Activated CD8-positive, alpha-beta T cell treated with anti-CD3 and anti-CD28 coated beads for 36 hours (primary cell): ENCODE results near the gene FXYD1. TPM values are rescaled to one million over a fixed set of nuclear protein-coding genes. Genes with fewer than 3 reads are reported as not detected.

Experiments used
- ATAC-seq: fragments of 200-7000 bp; cut with Tn5 transposase; one replicate; pipeline ENCODE4 v1.10.0; 2021; ENCODE audit warnings: mild to moderate bottlenecking, moderate library complexity
- CTCF ChIA-PET: fragments of 350-600 bp; sonication (Branson Sonifier 250); formaldehyde crosslinking; loops from one replicate; lab custom pipeline; 2021; ENCODE audit warnings: antibody characterized with exemption; lab: Charles Lee
- POLR2A ChIA-PET: fragments of 350-600 bp; sonication (Branson Sonifier 250); formaldehyde crosslinking; loops from one replicate; lab custom pipeline; 2021; ENCODE audit warnings: antibody characterized with exemption; lab: Charles Lee
- DNase-seq: peaks from one replicate; pipeline ENCODE4 v3.0.0-alpha.2; 2020
- H3K27ac Mint-ChIP-seq: one replicate; pipeline ENCODE4 v1.8.0; 2021; ENCODE audit warnings: mild to moderate bottlenecking, mixed read lengths
- H3K27me3 Mint-ChIP-seq: one replicate; pipeline ENCODE4 v1.8.0; 2021; ENCODE audit warnings: mixed read lengths
- H3K36me3 Mint-ChIP-seq: one replicate; pipeline ENCODE4 v1.8.0; 2021; ENCODE audit warnings: low read depth, mixed read lengths
- H3K4me1 Mint-ChIP-seq: one replicate; pipeline ENCODE4 v1.8.0; 2021; ENCODE audit warnings: low read depth, mixed read lengths
- H3K4me3 Mint-ChIP-seq: one replicate; pipeline ENCODE4 v1.8.0; 2021; ENCODE audit warnings: mild to moderate bottlenecking, moderate library complexity, mixed read lengths
- H3K9me3 Mint-ChIP-seq: one replicate; pipeline ENCODE4 v1.8.0; 2021; ENCODE audit warnings: mixed read lengths
- intact Hi-C: fragments of 100-400 bp; cut with micrococcal nuclease; formaldehyde crosslinking; loops from one replicate; pipeline ENCODE4 v1.10.0; 2022
- total RNA-seq, 2 experiments: library from RNA; stranded (reverse); gene quantifications; one replicate each; pipeline ENCODE4 v1.2.3, GENCODE V29; 2021
- TF ChIP-seq, protein P1 (sequence below): fragments of 200-600 bp; IDR thresholded peaks from one replicate; pipeline ENCODE4 v1.8.0; 2022; ENCODE audit warnings: antibody characterized with exemption, mild to moderate bottlenecking

FXYD1 gene
- total RNA-seq, 2 experiments from 2014 or later: 1.9 TPM; not detected in 1

DNA sequence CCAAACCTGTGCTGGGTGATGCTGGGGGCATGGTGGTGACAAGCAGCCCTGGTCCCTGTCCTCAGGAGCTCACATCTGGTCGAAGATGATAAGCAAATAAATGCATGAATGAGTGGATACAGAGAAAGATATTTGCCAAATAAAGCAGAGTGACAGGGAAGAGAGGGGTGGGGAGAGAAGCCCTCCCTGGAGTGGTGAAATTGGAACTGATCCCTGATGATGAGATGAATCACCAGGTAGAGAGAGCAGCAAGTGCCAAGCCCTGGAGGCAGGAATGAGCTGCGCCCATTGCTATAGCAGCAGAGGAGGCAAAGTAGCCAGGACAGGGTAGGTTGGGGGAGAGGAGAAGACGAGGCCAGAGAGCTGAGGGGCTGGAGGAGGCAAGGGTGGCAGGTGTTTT lies 29.6 kb downstream of the FXYD1 start:
- TF ChIP-seq, protein P1, sequence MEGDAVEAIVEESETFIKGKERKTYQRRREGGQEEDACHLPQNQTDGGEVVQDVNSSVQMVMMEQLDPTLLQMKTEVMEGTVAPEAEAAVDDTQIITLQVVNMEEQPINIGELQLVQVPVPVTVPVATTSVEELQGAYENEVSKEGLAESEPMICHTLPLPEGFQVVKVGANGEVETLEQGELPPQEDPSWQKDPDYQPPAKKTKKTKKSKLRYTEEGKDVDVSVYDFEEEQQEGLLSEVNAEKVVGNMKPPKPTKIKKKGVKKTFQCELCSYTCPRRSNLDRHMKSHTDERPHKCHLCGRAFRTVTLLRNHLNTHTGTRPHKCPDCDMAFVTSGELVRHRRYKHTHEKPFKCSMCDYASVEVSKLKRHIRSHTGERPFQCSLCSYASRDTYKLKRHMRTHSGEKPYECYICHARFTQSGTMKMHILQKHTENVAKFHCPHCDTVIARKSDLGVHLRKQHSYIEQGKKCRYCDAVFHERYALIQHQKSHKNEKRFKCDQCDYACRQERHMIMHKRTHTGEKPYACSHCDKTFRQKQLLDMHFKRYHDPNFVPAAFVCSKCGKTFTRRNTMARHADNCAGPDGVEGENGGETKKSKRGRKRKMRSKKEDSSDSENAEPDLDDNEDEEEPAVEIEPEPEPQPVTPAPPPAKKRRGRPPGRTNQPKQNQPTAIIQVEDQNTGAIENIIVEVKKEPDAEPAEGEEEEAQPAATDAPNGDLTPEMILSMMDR: no peak
- DNase-seq (no peak), ATAC-seq (no peak)
- H3K4me1 Mint-ChIP-seq: peaks cover 42% of the 10 kb centered on the region
- no peak overlapping the region for H3K4me3 Mint-ChIP-seq
- ChIA-PET POLR2A (interaction anchor here (0.6 to 2.9 kb wide), 10 partner anchors 8 to 799 kb away, joined by 3 to 9 read pairs (median 5); partner anchors contain the start of gene FXYD5), CTCF (interaction anchor here (1.9 kb wide), 1 partner anchor 26 kb away, joined by 7 read pairs; no protein-coding TSS in a partner anchor)
- no peaks in the 10 kb centered on the region for H3K27me3 Mint-ChIP-seq
- peaks cover 88% of the 10 kb centered on the region for H3K36me3 Mint-ChIP-seq
- intact Hi-C loops: no loop called here
- H3K9me3 Mint-ChIP-seq: peaks cover 32% of the 10 kb centered on the region
- H3K27ac Mint-ChIP-seq: peak overlapping the region; percentile 22

DNA sequence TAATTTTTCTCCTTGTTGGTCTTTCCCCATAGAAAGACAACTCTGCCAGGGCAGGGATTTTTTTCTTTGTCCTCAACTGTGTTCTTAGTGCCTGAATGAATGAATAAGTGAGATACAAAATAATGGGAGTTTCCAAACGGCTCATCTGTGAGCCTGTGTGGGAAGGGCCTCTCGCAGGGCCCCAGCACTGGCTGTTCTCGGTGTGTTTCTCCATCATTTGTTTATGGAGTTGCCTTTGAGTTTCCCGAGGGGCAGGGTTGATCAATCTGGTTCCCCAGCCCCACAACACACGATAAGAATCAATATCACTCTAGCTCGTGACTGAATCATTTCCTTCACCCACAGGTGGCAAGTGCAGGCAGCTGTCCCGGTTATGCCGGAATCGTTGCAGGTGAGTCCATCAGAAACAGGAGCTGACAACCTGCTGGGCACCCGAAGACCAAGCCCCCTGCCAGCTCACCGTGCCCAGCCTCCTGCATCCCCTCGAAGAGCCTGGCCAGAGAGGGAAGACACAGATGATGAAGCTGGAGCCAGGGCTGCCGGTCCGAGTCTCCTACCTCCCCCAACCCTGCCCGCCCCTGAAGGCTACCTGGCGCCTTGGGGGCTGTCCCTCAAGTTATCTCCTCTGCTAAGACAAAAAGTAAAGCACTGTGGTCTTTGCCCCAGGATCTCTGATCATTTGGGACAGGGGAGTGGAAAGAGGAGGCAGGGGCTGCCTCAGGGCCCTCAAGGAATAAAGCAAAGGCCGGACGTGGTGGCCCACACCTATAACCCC lies 30.8 kb downstream of the FXYD1 start:
- H3K27ac Mint-ChIP-seq: peak overlapping the region; percentile 74

DNA sequence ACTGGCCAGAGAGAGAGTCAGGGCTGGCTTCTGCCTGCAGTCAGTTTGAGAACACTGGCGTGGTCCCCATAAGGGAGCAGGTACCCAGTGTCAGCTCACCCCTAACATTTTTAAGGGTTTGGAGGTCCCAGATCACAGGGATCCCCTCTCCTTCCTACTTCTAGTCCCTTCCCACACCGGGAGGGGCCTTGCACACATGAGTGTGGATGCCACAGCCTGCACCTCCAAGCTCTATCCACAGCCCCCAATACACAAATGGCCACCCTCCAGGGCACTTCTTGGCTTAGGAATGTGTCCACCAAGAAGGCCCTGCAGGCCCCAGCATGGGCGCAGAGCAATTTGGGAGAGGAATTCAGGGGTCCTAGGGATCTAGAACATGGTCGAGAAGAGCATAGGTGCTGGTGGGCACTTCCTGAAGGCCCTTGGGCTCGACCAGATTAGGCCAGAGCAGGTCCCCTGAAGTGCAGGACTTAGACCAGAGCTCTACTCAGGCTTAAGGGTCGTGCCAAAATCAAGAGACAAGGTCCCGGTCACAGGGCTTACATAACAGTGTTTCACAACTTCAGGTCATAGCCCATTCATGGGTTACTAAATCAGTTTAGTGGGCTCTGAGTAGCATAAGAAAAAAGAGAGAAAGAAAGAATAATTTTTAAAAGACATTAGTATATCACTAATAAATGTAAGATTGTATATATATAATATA lies 31.9 kb downstream of the FXYD1 start:
- TF ChIP-seq, protein P1: no peak
- H3K27ac Mint-ChIP-seq: peak overlapping the region; percentile 61
- DNase-seq (no peak), ATAC-seq (no peak)
- H3K4me1 Mint-ChIP-seq: peaks cover 40% of the 10 kb centered on the region
- H3K36me3 Mint-ChIP-seq: peaks cover 65% of the 10 kb centered on the region
- ChIA-PET POLR2A (interaction anchor here (1.0 to 1.7 kb wide), 4 partner anchors 9 to 100 kb away, joined by 3 to 6 read pairs (median 4); partner anchors contain the start of gene FXYD5), CTCF (interaction anchor here (1.8 kb wide), 1 partner anchor 16 kb away, joined by 4 read pairs; the partner anchor contains the start of gene FXYD5)
- no peaks in the 10 kb centered on the region for H3K27me3 Mint-ChIP-seq
- intact Hi-C loops: no loop called here
- H3K9me3 Mint-ChIP-seq: peaks cover 13% of the 10 kb centered on the region
- H3K4me3 Mint-ChIP-seq: no peak overlapping the region

More for the DNA sequence above, 30.8 kb downstream of the FXYD1 start:
- no peaks in the 10 kb centered on the region for H3K27me3 Mint-ChIP-seq
- H3K36me3 Mint-ChIP-seq: peaks cover 76% of the 10 kb centered on the region
- H3K4me1 Mint-ChIP-seq: peaks cover 42% of the 10 kb centered on the region
- TF ChIP-seq, protein P1: no peak
- ChIA-PET CTCF (no interaction called here), POLR2A (interaction anchor here (0.9 to 1.7 kb wide), 5 partner anchors 10 to 101 kb away, joined by 3 to 6 read pairs (median 4); partner anchors contain the start of gene FXYD5)
- H3K9me3 Mint-ChIP-seq: peaks cover 23% of the 10 kb centered on the region
- H3K4me3 Mint-ChIP-seq: no peak overlapping the region
- ATAC-seq (no peak), DNase-seq (no peak)
- intact Hi-C loops: no loop called here

DNA sequence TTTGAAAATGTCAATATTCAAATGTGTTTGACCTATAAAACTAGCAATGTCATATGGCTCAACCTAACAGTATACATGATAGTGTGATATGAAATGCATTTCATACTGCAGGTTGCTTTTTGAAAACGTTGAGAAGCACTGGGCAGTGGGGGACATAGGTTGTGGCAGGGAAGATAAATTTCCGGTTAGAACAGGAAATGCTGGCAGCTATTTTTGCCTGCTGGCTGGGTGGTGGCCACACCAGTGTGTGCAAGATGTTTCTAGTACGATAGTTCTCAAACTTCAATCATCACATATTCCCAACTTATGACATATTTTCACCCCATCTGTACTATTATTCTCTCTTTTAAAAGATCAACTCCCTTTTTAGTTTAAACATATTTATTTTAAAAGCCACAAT lies 33.1 kb downstream of the FXYD1 start:
- Mint-ChIP-seq H3K27ac (peak overlapping the region; percentile 84), H3K4me1 (peaks cover 33% of the 10 kb centered on the region), H3K4me3 (no peak overlapping the region), H3K9me3 (peaks cover under 1% of the 10 kb centered on the region), H3K36me3 (peaks cover 52% of the 10 kb centered on the region), H3K27me3 (no peaks in the 10 kb centered on the region)
- intact Hi-C loops: no loop called here
- TF ChIP-seq, protein P1: no peak
- DNase-seq (no peak), ATAC-seq (peak; percentile 53)
- CTCF ChIA-PET: interaction anchor here (0.7 to 1.8 kb wide), 3 partner anchors 12 to 105 kb away, joined by 3 to 4 read pairs (median 3); partner anchors contain the start of gene FXYD5
- POLR2A ChIA-PET: interaction anchor here (0.6 to 2.7 kb wide), 5 partner anchors 10 to 92 kb away, joined by 3 to 17 read pairs (median 6); no protein-coding TSS in a partner anchor
